ENCODE results near the gene TPP2. TPM values are rescaled to one million over a fixed set of nuclear protein-coding genes. Genes with fewer than 3 reads are reported as not detected.

The TPP2 gene
- total RNA-seq, 1 donor from 2014 or later = 84.6 TPM

DNA sequence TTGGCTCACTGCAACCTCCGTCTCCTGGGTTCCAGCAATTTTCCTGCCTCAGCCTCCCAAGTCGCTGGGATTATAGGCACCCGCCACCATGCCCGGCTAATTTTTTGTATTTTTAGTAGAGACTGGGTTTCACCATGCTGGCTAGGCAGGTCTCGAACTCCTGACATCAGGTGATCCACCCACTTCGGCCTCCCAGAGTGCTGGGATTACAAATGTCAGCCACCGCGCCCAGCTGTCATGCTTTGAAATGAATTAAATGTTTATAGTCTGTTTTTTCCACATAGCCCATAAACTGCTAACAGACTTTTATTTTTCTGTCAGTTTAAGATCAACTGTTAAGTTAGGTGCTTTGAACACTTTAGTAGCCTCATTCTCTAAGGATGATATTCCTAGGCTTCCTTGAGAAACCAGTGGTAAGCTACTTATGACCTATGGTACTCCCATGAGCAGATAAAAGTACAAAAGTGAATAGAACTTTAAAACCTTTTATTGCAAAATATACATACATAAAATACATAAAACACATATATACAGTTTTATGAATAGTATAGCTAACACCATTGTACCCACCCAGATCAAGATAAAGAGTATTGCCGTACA, 13.6 kb downstream of the TPP2 start:
- no peak for DNase-seq
- Mint-ChIP-seq H3K4me3 (ENCODE audit: unreplicated experiment) (no peak overlapping the region), H3K36me3 (ENCODE audit: unreplicated experiment) (peaks cover 4% of the 10 kb centered on the region), H3K27ac (ENCODE audit: unreplicated experiment) (no peak overlapping the region), H3K4me1 (ENCODE audit: low read depth, unreplicated experiment) (no peaks in the 10 kb centered on the region), H3K27me3 (ENCODE audit: unreplicated experiment) (no peaks in the 10 kb centered on the region), H3K9me3 (ENCODE audit: unreplicated experiment) (no peaks in the 10 kb centered on the region)
- TF ChIP-seq, protein P1, sequence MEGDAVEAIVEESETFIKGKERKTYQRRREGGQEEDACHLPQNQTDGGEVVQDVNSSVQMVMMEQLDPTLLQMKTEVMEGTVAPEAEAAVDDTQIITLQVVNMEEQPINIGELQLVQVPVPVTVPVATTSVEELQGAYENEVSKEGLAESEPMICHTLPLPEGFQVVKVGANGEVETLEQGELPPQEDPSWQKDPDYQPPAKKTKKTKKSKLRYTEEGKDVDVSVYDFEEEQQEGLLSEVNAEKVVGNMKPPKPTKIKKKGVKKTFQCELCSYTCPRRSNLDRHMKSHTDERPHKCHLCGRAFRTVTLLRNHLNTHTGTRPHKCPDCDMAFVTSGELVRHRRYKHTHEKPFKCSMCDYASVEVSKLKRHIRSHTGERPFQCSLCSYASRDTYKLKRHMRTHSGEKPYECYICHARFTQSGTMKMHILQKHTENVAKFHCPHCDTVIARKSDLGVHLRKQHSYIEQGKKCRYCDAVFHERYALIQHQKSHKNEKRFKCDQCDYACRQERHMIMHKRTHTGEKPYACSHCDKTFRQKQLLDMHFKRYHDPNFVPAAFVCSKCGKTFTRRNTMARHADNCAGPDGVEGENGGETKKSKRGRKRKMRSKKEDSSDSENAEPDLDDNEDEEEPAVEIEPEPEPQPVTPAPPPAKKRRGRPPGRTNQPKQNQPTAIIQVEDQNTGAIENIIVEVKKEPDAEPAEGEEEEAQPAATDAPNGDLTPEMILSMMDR (IDR thresholded peaks at IDR 0.05; ENCODE audit: partially characterized antibody, unreplicated experiment) = no peak

DNA sequence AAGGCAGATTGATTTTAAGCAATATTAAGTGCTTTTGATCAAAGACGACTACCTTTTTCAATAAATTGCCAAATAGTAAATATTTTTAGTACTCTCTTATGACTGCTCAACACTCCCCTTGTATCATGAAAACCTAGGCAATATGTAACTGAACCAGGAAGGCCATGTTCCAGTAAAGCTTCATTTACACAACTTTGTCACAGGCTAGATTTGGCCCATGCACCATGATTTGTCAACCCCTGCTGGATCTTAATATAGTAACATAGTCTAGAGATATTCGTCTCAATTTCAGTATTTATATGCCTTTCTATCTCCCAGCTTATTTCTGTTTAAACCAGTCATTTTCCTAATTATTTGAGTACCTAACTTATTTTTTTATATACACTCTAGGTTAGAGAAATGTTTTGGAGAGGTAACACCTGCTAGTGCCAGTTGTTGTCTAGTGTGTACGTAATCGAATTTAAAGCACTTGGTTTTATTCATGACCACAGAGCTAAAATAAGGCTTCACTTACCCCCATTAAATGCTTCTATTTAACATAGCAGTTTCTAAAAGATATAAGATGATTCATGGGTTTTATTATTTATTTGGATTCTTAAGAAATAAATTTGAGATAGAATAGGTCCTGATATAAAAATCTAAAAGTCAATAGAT, 21.0 kb downstream of the TPP2 start:
- TF ChIP-seq, protein P1 (IDR thresholded peaks at IDR 0.05; ENCODE audit: partially characterized antibody, unreplicated experiment) = no peak
- H3K9me3 Mint-ChIP-seq (ENCODE audit: unreplicated experiment) = peaks cover 2% of the 10 kb centered on the region
- no peak overlapping the region for H3K4me3 Mint-ChIP-seq (ENCODE audit: unreplicated experiment)
- H3K36me3 Mint-ChIP-seq (ENCODE audit: unreplicated experiment) = no peaks in the 10 kb centered on the region
- DNase-seq = no peak
- peak overlapping the region; percentile 1 for H3K27ac Mint-ChIP-seq (ENCODE audit: unreplicated experiment)
- H3K27me3 Mint-ChIP-seq (ENCODE audit: unreplicated experiment) = peaks cover 1% of the 10 kb centered on the region
- H3K4me1 Mint-ChIP-seq (ENCODE audit: low read depth, unreplicated experiment) = peaks cover 18% of the 10 kb centered on the region

DNA sequence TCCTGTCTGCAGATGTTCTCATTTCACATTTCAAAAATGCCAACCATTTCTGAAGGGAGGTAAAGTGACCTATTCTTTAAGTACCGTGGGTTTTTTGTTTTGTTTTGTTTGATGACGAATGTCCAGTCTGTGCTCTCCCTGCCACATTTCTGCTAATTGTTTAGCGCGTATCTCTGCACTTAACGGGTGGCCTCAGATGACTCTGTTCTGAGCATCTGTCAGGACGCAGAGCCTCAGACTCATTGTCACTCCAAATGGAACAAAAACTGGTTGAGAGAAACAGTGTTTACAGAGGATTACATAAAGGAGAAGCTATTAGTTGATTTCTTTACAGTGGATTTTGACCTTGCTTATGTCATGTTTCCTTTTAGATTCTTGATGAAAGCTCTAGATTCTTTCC, 23.7 kb downstream of the TPP2 start:
- Mint-ChIP-seq H3K27me3 (ENCODE audit: unreplicated experiment) (peaks cover 1% of the 10 kb centered on the region), H3K4me1 (ENCODE audit: low read depth, unreplicated experiment) (peaks cover 18% of the 10 kb centered on the region), H3K9me3 (ENCODE audit: unreplicated experiment) (peaks cover 2% of the 10 kb centered on the region), H3K27ac (ENCODE audit: unreplicated experiment) (peak overlapping the region; percentile 53), H3K4me3 (ENCODE audit: unreplicated experiment) (peak overlapping the region; percentile 25), H3K36me3 (ENCODE audit: unreplicated experiment) (no peaks in the 10 kb centered on the region)
- DNase-seq = no peak
- TF ChIP-seq, protein P1 (IDR thresholded peaks at IDR 0.05; ENCODE audit: partially characterized antibody, unreplicated experiment) = no peak

DNA sequence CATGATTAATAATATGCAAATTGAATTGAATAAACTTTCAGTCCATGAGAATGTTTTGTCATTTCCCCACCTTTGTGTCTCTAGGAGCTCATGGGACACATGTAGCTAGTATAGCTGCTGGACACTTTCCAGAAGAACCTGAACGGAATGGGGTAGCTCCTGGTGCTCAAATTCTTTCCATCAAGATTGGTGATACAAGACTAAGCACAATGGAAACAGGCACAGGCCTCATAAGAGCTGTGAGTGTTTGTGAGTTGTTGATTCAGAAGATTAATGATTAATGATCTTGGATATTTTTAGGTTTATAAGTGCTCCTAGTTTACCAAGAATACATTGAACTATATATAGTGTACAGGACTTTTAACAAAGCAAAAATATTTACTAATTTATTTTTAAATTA, 30.1 kb downstream of the TPP2 start:
- peaks cover 1% of the 10 kb centered on the region for H3K27me3 Mint-ChIP-seq (ENCODE audit: unreplicated experiment)
- H3K27ac Mint-ChIP-seq (ENCODE audit: unreplicated experiment) = no peak overlapping the region
- no peak for DNase-seq
- no peaks in the 10 kb centered on the region for H3K36me3 Mint-ChIP-seq (ENCODE audit: unreplicated experiment)
- H3K4me3 Mint-ChIP-seq (ENCODE audit: unreplicated experiment) = no peak overlapping the region
- no peaks in the 10 kb centered on the region for H3K4me1 Mint-ChIP-seq (ENCODE audit: low read depth, unreplicated experiment)
- no peaks in the 10 kb centered on the region for H3K9me3 Mint-ChIP-seq (ENCODE audit: unreplicated experiment)
- TF ChIP-seq, protein P1 (IDR thresholded peaks at IDR 0.05; ENCODE audit: partially characterized antibody, unreplicated experiment) = no peak

DNA sequence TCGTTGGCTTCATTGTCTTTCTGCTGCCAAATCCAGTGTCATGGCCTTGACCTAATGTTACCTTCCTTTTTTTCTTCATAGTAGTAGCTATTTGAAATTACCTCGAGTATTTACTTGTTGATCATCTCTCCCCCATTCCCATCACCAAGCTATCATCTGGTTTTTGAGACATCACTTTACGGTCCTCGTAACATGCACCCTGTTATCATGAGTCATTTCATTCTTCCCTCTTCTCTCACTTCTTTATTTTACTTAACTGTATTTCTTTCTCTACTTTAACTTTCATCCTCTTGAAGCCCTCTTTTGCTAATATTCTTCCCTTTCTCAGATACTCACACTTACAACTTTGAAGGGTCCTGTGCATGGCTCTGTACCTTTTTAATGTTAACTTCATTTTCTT, 31.8 kb downstream of the TPP2 start:
- Mint-ChIP-seq H3K27me3 (ENCODE audit: unreplicated experiment) (peaks cover 1% of the 10 kb centered on the region), H3K4me1 (ENCODE audit: low read depth, unreplicated experiment) (no peaks in the 10 kb centered on the region), H3K27ac (ENCODE audit: unreplicated experiment) (peak overlapping the region; percentile 8), H3K9me3 (ENCODE audit: unreplicated experiment) (no peaks in the 10 kb centered on the region), H3K4me3 (ENCODE audit: unreplicated experiment) (no peak overlapping the region), H3K36me3 (ENCODE audit: unreplicated experiment) (no peaks in the 10 kb centered on the region)
- DNase-seq = no peak
- TF ChIP-seq, protein P1 (IDR thresholded peaks at IDR 0.05; ENCODE audit: partially characterized antibody, unreplicated experiment) = no peak
